Ishikawa (cell line): ENCODE results near the gene DIP2C.

ENCODE experiments used
- EGR1 ChIP-seq: IDR thresholded peaks from 2 replicates; pipeline ENCODE4 v1.6.1; 2012
- EP300 ChIP-seq: IDR thresholded peaks from 2 replicates; pipeline ENCODE4 v1.6.1; 2012; ENCODE audit warnings: borderline replicate concordance
- FOXM1 ChIP-seq: IDR thresholded peaks from 2 replicates; pipeline ENCODE4 v1.6.1; 2012; ENCODE audit warnings: low read depth, borderline replicate concordance
- NFIC ChIP-seq: IDR thresholded peaks from 2 replicates; pipeline ENCODE4 v1.6.1; 2012
- RAD21 ChIP-seq: IDR thresholded peaks from 2 replicates; pipeline ENCODE4 v1.6.1; 2012; ENCODE audit warnings: low read depth
- REST ChIP-seq: IDR thresholded peaks from 2 replicates; pipeline ENCODE4 v1.6.1; 2012; ENCODE audit warnings: low read depth, mild to moderate bottlenecking
- TAF1 ChIP-seq: IDR thresholded peaks from 2 replicates; pipeline ENCODE4 v1.6.1; 2012; ENCODE audit warnings: low read depth, mild to moderate bottlenecking
- TEAD4 ChIP-seq: IDR thresholded peaks from 2 replicates; pipeline ENCODE4 v1.6.1; 2012
- YY1 ChIP-seq: IDR thresholded peaks from 2 replicates; pipeline ENCODE4 v1.6.1; 2012; ENCODE audit warnings: low read depth
- ZBTB7A ChIP-seq: IDR thresholded peaks from 2 replicates; pipeline ENCODE4 v1.6.1; 2012; ENCODE audit warnings: low read depth

- TF ChIP-seq TAF1: no peak
- TF ChIP-seq YY1: no peak
- TF ChIP-seq RAD21: no peak
- no peak for TF ChIP-seq EGR1
- no peak for TF ChIP-seq REST
- no peak for TF ChIP-seq ZBTB7A
- TF ChIP-seq NFIC: no peak
- no peak for TF ChIP-seq FOXM1
- TF ChIP-seq TEAD4: no peak
- TF ChIP-seq EP300: no peak
These were observed 238.4 kb downstream of the DIP2C start for GRCh38 chr10:451021-451471.
